ENCODE data around the gene NTM. TPM values are rescaled to one million over a fixed set of nuclear protein-coding genes. Genes with fewer than 3 reads are reported as not detected.

NTM gene
- total RNA-seq, 6 donors from 2014 or later, result 4.1 to 151 (median 115) TPM

- Histone ChIP-seq H3K27me3 (no peaks in the 10 kb centered on the region), H3K9me3 (no peaks in the 10 kb centered on the region), H3K27ac (no peak overlapping the region), H3K4me1 (no peaks in the 10 kb centered on the region), H3K4me3 (no peak overlapping the region), H3K36me3 (no peaks in the 10 kb centered on the region)
- 80 to 86% methylated on average over 3 of the region's 3 CpGs for WGBS, 2 donors
- no peak for DNase-seq
- ATAC-seq (ENCODE audit: low FRiP score in 2 of 2), result no peak
- TF ChIP-seq POLR2A (IDR thresholded peaks at IDR 0.05) (no peak), EP300 (IDR thresholded peaks at IDR 0.05) (no peak), CTCF (IDR thresholded peaks at IDR 0.05) (no peak), POLR2AphosphoS5 (IDR thresholded peaks at IDR 0.05) (no peak)
These were observed 917.6 kb downstream of the NTM start for GRCh38 chr11:132288036-132288435.

GRCh38 chr11:132289590-132290256 is 919.3 kb downstream of the NTM start:
- no peaks in the 10 kb centered on the region for H3K4me1 ChIP-seq
- 27 to 35% methylated on average over 6 of the region's 6 CpGs for WGBS, 2 donors
- H3K4me3 ChIP-seq, result no peak overlapping the region
- ATAC-seq (ENCODE audit: low FRiP score in 2 of 2), result no peak
- no peaks in the 10 kb centered on the region for H3K27me3 ChIP-seq
- no peaks in the 10 kb centered on the region for H3K36me3 ChIP-seq
- H3K27ac ChIP-seq, result no peak overlapping the region
- no peaks in the 10 kb centered on the region for H3K9me3 ChIP-seq
- no peak for TF ChIP-seq POLR2A (IDR thresholded peaks at IDR 0.05)
- TF ChIP-seq POLR2AphosphoS5 (IDR thresholded peaks at IDR 0.05), result no peak
- no peak for TF ChIP-seq CTCF (IDR thresholded peaks at IDR 0.05)
- no peak for TF ChIP-seq EP300 (IDR thresholded peaks at IDR 0.05)
- DNase-seq, result no peak

- Histone ChIP-seq H3K36me3 (no peaks in the 10 kb centered on the region), H3K27me3 (no peaks in the 10 kb centered on the region), H3K9me3 (no peaks in the 10 kb centered on the region), H3K27ac (no peak overlapping the region), H3K4me1 (no peaks in the 10 kb centered on the region), H3K4me3 (no peak overlapping the region)
- WGBS, 2 donors, result 70 to 82% methylated on average over 4 of the region's 4 CpGs
- TF ChIP-seq POLR2AphosphoS5 (IDR thresholded peaks at IDR 0.05), result no peak
- no peak for TF ChIP-seq CTCF (IDR thresholded peaks at IDR 0.05)
- no peak for TF ChIP-seq POLR2A (IDR thresholded peaks at IDR 0.05)
- no peak for TF ChIP-seq EP300 (IDR thresholded peaks at IDR 0.05)
- DNase-seq, result no peak
- ATAC-seq (ENCODE audit: low FRiP score in 2 of 2), result no peak
These were observed 923.2 kb downstream of the NTM start for GRCh38 chr11:132293586-132293985.

GRCh38 chr11:132296946-132297610 is 926.7 kb downstream of the NTM start:
- 86 to 87% methylated on average over 3 of the region's 3 CpGs for WGBS, 2 donors
- no peaks in the 10 kb centered on the region for H3K4me1 ChIP-seq
- H3K9me3 ChIP-seq, result no peaks in the 10 kb centered on the region
- ATAC-seq (ENCODE audit: low FRiP score in 2 of 2) (no peak), DNase-seq (no peak)
- no peak overlapping the region for H3K4me3 ChIP-seq
- no peaks in the 10 kb centered on the region for H3K27me3 ChIP-seq
- no peak for TF ChIP-seq POLR2AphosphoS5 (IDR thresholded peaks at IDR 0.05)
- no peak for TF ChIP-seq CTCF (IDR thresholded peaks at IDR 0.05)
- no peak for TF ChIP-seq EP300 (IDR thresholded peaks at IDR 0.05)
- TF ChIP-seq POLR2A (IDR thresholded peaks at IDR 0.05), result no peak
- no peaks in the 10 kb centered on the region for H3K36me3 ChIP-seq
- no peak overlapping the region for H3K27ac ChIP-seq

- ATAC-seq (ENCODE audit: low FRiP score in 2 of 2), result no peak
- TF ChIP-seq EP300 (IDR thresholded peaks at IDR 0.05) (no peak), POLR2A (IDR thresholded peaks at IDR 0.05) (no peak), POLR2AphosphoS5 (IDR thresholded peaks at IDR 0.05) (no peak), CTCF (IDR thresholded peaks at IDR 0.05) (no peak)
- Histone ChIP-seq H3K4me3 (no peak overlapping the region), H3K9me3 (no peaks in the 10 kb centered on the region), H3K27ac (no peak overlapping the region), H3K4me1 (no peaks in the 10 kb centered on the region), H3K36me3 (no peaks in the 10 kb centered on the region), H3K27me3 (no peaks in the 10 kb centered on the region)
- WGBS, 2 donors, result 89 to 90% methylated on average over 4 of the region's 4 CpGs
- no peak for DNase-seq
These were observed 927.9 kb downstream of the NTM start for GRCh38 chr11:132298357-132298756.
